NCI-H526 (cell line): ENCODE data around the gene SPG21.

ENCODE experiments used
- DNase-seq, 2 experiments: peaks; one replicate each; lab custom pipeline; 2025; lab: John Stamatoyannopoulos, UW

Gene SPG21

DNA sequence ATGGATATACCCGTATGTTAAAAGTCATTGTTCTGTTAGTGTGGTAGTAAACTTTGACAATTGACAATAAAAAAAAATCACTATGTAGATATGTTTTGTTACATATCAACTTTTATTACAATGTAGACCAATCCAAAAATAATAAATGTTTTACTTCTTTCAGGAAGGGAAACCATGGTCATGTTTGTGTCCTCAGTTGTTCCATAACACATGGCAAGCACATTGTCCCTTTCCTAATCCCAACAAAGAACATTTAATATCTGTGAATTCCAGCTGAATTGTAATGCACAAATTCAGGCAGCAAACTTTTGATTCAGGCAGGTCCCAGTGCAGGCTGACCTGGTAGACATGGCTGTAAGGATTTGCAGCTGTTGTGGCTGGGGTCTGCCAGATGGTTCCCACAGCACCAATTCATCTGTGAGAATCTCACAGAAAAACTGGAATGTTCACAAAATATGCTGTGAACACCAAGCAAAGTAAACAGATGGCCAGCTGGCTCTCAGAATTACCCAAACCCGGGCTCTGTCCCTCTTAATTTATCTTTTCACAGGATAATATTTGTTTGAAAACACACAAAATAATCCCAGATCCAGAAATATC, 1.9 kb upstream of the SPG21 start:
- no peak for DNase-seq

DNA sequence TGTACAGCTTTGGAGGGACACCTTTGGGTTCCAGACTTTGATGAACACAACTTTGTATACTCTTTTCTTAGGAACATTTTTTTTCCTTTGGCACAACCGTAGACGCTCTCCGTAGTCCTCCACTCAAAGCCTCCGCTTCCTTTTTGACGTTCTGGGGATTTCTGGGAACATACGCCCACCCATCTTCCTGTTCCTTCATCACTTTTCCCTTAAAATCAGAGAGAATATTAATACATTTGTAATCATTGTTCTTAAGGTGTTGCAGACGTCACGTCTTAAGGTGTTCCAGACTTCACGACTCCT, 405 bp upstream of the SPG21 start:
- no peak for DNase-seq

DNA sequence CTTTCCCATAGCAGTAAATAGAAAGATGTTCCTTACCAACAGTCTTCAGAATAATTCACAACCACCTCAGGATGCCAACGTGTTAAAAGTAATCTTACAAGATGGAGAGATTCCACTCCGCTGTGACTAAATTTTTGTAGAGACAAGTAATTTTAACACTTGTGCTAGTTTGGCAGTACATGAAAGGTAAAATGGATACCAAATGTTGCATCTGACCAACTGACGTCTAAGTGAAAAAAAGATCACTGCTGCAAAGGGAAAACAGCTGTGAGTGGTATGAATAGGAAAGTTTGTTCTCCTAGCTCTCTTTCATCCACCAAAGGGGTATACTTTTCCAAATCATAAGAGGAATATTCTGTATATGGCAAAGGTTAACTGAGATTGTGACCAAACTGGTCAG, 2.6 kb downstream of the SPG21 start:
- DNase-seq, result no peak

DNA sequence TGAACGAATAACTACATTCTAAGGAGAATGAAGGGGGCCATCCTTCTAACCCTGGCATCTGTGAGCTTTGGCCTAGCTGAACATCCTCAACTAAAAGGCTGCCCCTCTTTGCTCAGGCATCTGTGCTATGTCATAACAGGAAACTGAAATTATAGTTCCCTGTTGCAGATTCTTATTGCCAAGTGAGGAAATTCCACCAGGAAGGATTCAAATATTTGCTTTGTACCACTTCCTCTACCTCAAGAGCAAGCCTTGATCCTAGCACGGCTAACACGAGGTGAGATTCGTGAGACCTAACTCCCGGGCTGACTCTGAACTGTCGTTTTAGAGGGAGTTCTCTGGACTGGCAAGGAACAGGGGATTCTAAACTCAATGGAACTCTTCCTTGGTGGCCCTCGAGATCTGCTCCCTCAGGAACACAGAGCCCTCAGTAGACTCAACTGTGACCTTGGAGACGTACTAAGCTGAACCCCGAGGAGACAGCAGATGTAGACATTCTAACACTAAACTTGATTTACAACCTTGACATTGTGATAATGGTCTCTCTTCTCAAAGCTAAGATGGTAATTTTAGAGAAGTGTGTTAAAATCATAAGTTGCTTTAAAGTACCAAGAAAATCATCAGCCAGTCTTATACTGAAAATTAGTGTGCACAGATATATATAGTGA, 4.2 kb downstream of the SPG21 start:
- DNase-seq, result no peak

DNA sequence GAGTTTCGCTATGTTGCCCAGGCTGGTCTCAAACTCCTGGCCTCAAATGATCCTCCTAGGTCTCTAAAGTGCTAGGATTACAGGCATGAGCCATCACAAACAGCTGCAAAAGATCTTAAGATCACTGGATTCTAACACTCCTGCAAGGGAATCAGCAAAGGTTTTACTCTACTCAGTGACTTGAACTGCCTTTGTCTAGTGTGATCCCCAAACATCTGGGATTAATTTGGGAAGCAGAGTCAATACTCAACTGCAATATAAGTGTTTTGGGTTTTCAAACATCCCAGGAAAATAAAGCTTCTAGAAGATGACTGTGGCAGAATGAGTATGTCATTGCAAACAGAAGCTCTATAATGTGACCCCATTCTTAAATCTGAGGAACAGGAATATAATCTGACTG, 7.2 kb downstream of the SPG21 start:
- DNase-seq, result no peak

DNA sequence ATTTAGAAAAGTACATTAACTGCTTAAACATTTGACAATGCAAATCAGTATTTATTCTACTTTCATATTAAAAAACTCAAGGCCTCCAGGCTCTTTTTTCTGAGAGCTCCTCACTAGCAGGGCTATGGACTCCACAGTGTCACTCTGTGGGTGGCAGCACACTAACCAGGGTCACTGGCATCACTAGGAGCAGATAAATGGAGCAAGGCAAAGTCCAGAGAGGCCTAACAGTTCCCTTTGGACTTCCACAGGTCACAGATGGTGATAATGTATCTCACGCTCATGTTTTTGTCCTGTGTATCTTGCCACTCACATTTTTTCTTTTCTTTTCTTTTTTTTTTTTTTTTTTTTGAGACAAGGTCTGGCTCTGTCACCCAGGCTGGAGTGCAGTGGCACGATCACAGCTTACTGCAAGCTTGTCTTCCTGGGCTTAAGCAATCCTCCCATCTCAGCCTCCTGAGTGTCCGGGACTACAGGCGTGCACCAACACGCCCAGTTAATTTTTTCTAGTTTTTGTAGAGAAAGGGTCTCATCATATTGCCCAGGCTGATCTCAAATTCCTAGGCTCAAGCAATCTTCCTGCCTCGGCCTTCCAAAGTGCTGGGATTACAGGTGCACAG, 7.8 kb downstream of the SPG21 start:
- no peak for DNase-seq

DNA sequence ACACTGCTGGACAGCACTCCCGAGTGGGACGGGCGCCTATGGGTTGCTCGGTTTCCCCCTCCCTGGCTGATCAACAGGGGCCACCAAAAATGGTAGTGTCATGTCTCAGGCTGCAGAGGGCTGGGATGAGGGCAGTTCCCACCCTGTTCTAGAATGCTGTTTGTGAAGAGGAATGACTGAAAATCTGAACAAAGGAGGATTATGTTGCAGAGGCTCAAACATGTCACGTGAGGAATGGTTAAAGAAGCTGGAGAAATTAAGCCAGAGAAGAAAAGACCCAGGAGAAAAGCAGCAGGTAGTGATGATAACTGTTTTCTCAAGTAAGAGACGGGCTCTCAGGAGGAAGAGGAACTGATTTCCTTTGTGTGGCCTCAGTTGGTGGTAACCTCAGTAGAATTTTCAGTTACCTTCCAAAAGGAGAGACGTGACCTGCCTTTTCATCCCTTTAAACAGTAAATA, 10.4 kb downstream of the SPG21 start:
- DNase-seq, result no peak

DNA sequence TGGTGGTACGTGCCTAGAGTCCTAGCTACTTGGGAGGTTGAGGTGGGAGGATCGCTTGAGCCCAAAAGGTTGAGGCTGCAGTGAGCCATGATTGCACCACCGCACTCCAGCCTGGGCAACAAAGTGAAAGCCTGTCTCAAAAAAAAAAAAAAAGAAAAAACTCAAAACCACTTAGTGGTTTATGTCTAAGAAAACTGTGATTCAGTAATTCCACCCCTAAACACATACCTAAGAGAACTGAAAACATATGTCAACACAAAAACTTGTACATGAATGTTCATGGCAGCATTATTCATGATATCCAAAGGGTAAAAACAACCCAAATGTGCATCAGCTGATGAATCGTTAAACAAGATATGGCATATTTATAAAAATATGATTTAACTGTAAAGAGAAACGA, 14.3 kb downstream of the SPG21 start:
- DNase-seq, result no peak

DNA sequence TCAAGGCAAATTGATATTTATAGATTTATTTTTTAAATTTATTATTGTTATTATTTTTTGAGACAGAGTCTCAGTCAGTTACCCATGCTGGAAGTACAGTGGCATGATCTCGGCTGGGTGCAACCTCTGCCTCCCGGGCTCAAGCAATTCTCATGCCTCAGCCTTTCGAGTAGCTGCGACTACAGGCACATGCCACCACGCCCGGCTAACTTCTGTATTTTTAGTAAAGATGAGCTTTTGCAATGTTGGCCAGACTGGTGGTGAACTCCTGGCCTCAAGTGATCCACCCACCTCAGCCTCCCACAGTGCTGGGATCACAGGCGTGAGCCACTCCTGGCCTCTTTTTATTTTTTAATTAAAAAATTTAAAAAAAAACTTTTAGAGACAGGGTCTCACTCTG, 19.0 kb downstream of the SPG21 start:
- no peak for DNase-seq

DNA sequence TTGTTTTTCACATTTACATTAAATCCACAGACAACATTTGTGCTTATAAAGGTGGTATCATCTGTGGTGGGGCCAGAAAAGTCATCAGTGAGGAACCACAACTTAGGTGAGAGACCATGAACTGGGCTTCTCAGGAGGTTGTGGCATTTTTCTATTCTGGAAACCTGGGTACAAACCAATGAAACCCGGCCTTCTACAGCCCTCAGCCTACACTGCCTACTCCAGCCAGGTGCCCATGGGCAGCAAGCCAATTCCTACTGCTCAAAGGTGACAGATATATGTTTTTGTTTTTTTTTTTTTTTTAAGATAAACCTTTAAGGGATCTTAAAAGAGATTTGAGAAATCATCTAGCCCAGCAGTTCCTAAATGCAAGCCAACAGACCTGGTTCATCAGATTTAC, 20.3 kb downstream of the SPG21 start:
- no peak for DNase-seq

DNA sequence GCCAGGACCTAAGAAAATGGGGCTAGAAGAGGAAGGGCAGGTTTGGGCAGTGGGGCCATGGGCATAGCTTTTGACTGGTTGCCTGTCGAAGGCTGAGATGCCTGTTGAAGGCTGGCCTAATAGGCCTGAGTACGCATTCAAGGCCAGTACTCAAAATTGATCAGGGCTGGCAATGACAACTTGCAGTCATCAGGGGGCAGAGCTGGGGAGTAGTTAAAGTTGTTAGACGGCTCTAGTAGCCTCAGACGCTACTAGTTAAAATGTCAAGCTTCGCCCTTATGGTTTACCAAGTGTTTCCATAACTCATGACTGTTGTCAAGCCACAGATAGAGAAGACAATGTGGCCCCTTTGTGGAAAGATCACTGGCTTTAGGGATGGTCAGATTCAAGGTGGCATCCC, 28.7 kb downstream of the SPG21 start:
- DNase-seq, result no peak

DNA sequence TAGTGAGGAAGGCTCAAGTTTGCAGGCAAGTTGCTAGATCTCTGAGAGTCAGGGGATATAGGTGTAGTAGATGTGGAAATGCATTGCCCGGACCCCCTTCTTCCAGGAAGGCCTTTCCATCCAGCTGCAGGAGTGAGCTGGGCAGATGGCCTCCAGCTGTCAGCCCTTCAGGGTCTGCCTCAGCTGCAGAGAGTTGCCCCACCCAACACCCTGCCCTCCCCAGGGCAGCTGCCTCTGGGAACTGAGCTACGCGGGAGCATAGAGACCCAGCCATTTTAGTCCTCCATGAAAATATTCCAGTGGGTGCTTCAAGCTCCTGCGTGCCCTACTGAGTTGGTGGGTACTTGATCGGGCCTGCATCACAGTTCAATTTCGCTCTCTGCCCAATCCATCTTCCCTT, 29.6 kb downstream of the SPG21 start:
- no peak for DNase-seq

DNA sequence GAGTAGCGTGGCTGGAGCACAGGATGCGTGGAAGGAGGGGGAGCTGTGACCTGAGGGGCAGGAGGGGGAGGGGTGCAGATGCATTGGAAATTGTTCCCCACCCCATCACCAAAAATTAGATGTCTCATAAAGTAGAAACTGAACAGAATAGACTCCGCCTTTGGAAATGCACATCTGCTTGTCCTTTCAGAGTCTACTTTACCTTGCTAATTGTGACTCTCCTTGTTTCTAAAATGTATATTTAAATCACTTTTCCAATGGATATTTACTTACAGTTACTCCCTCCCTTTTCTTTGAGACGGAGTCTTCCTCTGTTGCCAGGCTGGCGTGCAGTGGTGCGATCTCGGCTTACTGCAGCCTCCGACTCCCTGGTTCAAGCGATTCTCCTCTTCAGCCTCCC, 30.6 kb downstream of the SPG21 start:
- no peak for DNase-seq

DNA sequence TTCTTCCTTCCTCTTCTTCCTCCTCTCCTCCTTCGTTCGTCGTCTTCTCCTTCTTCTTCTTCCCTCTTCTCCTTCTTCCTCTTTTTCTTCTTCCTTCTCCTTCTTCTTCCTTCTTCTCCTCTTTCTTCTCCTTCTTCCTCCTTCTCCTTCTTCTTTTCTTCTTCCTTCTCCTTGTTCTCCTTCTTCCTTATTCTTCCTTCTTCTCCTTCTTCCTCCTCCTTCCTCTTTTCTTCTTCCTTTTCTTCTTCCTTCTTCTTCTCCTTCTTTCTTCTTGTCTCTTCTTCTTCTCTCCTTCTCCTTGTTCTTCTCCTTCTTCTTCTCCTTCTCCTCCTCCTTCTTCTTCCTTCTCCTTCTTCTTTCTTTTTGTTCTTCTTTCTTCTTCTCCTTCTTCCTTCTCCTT, 35.3 kb downstream of the SPG21 start:
- DNase-seq, result no peak

DNA sequence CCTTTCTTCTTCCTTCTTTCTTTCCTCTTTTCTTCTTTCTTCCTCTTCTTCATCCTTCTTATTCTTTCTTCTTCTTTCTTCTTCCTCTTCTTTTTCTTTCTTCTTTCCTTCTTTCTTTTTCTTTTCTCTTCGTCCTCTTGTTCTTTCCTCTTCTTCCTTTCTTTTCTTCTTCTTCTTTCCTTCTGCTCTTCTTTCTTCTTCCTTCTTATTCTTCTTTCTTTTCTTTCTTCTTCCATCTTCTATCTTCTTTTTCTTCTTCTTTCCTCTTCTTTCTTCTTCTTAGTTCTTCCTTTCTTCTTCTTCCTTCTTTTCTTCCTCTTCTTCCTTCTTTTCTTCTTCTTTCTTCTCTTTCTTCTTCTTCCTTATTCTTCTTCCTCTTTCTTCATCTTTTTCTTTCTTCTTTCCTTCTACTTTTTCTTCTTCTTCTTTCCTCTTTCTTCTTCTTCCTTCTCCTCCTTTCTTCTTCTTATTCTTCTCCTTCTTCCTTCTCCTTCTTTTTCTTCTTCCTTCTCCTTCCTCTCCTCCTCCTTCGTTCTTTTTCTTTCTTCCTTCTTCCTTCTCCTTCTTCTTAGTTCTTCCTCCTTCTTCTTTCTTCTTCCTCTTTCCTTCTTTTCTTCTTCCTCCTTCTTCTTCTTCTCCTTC, 37.8 kb downstream of the SPG21 start:
- no peak for DNase-seq

DNA sequence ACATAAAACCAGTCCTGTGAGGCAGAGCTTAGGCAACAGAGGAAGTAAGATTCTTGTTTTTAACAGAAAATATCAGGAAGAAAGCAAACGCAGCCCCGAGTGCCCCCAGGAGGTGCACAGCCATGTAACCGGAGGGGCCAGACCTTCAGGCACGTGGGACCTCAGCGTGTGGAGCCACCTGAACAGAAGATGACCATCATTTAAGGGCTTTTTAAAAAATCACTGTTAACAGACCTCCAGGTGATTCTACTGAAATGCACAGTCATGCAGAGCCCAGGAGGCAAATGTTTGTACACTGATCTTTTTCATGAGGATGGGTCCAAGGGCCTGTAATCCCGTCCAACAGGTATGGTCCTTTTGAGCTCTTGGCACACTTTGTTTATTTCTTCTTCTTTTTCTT, 38.8 kb downstream of the SPG21 start:
- DNase-seq, result peak; percentile 8 to 15

DNA sequence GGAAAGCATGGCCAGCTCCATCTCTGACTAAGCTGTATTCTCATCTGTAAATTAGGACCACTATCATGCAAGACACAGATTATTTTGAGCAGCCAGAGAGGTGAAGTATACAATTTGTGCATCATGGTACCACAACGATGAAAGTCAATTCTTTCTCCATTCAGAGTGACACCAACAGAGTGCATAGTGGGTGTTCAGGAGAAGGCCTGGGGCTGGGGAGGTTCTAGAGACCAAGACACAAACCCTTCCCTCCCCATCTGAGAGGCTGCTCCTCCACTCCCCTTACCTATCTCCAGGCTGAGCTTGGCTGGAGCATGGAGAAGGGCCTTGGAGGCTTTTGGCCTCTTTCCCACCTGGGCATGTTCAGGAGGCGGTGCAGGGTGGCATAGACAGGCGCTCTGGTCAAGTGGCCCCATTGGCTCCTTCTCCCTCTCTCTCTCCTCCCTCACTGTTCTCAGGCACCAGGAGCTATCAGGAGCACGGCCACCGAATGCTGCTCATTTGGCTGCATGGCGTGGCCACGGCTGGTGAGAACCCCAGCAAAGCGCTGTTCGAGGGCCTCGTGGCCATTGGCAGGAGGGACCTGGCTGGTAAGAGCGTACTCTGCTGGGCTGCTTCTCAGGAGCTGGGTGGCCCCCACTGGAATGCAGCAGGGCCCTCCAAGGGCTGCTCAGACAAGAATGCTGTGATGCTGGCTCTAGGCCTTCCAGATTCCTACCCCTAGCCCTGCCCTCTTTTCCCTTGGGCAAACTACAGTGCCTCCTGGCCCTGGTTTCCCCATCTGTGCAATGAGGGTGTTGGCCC, 40.1 kb downstream of the SPG21 start:
- DNase-seq, result no peak

DNA sequence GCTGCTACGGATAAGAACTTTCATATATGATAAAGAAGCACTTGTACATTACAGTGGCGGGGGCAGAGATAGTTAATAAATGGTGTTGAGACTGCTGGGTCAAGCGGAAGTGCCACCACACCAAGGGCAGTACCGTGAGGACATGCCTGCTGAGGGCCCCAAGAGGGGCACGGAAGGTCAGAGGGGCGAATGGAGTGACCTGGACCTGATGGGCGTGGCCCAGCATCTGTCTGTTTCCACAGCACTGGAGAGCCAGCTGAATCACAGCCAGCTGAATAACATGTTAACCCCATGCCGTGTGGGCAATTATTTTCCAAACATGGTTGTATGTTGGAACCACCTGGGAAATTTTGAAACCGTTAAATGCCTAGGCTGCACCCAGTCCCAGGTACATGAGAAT, 40.8 kb downstream of the SPG21 start:
- DNase-seq, result no peak

DNA sequence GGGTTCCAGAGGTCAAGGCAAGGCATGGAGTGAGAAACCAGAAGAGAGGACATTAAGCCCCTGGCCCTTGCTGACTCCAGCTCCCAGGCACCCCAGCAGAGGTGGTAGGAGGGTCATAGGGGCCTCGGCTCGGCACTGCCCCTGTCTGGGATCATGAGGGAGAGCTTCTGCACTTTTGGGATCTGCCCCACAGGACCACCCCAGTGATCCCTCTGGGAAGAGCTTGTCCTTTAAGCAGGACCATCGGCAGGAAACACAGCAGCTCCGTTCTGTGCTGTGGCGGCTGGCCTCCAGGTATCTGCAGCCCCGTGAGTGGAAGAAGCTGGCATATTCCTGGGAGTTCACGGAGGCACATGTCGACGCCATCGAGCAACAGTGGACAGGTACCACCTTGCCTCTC, 42.5 kb downstream of the SPG21 start:
- no peak for DNase-seq

DNA sequence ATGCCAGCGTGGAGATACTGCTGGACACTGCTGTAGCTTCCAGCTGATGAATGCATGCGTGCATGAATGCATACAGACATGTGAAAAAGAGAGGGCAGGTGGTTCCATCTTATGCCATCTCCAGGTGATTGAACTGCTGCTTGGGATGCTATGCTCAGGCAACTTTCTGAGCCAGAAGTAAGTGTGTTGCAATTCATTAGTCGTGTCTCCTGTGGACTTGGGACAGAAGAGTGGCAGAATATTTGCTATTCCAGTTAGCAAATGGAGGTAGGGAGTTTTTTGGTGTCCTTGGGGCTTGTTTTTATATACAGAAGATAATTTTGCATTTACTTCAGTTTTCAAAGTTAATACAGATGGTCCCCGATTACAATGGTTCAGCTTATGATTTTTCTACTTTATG, 44.8 kb downstream of the SPG21 start:
- DNase-seq, result no peak

DNA sequence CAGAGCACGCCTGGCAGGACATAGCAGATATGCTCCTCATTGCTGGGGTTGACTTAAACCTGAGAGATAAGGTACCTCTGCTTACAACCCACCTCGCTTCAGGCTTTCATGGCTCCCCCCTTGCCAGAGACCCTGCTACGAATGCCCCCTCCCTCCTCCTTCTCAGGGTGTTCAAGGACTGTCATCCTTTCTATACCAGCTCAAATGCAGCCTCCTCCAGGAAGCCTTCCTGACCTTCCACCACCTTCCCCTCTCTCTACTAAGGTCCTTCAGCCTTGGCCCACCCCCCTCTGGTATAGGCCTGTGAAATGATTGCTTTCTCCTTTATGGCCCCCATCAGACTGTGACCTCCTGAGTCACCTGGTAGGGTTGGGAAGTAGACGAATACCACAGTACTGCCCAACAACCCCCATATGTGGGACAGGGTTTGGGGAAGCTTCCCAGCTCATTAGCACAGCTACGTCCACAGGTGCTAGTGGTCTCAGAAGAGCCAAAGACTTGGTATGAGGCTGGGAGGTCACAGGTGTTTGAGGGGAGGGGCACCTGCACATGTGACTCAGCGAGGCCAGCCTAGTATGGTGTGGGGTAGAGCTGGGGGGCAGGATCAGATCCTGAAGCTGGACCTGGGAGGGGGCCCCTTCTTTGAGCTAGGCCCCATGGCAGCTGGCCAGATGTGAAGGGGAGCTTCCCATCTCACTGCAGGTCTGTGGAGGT, 46.0 kb downstream of the SPG21 start:
- DNase-seq, result no peak

DNA sequence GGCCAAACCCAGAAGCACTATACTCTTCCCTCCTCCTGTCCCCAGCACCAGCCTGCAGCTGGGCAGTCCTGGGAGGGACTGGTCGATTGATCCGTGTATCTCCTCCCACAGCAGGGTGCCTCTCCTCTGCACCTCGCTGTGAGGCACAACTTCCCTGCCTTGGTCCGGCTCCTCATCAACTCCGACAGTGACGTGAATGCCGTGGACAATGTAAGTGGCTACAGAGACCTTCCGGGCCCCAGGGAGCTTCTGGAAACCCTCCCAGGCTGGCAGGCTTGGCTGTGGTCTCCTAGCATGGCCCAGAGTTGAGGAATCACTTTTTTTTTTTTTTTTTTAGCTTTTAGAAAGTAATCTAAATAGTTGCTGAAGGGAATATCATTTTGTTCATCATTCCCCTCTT, 47.4 kb downstream of the SPG21 start:
- DNase-seq, result no peak
